Measurements from ENCODE around the gene MAGI2. TPM values are rescaled to one million over a fixed set of nuclear protein-coding genes. Genes with fewer than 3 reads are reported as not detected.

Gene MAGI2
- total and polyA plus RNA-seq, 4 donors = 0.37 to 4.1 (median 1.4) TPM

DNA sequence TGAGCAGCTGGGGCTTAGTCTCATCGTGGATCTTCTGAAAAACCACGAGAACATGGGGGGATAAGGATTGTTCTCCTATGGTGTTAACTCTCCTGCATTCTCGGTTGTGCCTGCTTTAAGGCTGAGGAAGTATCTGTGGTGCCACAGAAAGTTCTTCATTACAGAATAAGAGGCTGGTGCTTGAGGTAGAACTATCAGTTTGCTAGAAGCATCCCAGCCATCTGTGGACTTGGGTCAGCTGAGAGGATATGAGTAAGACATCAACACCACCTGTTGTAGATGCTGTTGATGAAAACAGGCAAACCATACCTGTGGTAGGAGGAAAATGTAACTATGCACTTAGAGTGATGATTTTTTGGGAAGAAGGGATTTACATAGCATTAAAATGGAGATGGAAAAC is 1238.3 kb downstream of the MAGI2 start (continued):
- TF ChIP-seq, protein P1, sequence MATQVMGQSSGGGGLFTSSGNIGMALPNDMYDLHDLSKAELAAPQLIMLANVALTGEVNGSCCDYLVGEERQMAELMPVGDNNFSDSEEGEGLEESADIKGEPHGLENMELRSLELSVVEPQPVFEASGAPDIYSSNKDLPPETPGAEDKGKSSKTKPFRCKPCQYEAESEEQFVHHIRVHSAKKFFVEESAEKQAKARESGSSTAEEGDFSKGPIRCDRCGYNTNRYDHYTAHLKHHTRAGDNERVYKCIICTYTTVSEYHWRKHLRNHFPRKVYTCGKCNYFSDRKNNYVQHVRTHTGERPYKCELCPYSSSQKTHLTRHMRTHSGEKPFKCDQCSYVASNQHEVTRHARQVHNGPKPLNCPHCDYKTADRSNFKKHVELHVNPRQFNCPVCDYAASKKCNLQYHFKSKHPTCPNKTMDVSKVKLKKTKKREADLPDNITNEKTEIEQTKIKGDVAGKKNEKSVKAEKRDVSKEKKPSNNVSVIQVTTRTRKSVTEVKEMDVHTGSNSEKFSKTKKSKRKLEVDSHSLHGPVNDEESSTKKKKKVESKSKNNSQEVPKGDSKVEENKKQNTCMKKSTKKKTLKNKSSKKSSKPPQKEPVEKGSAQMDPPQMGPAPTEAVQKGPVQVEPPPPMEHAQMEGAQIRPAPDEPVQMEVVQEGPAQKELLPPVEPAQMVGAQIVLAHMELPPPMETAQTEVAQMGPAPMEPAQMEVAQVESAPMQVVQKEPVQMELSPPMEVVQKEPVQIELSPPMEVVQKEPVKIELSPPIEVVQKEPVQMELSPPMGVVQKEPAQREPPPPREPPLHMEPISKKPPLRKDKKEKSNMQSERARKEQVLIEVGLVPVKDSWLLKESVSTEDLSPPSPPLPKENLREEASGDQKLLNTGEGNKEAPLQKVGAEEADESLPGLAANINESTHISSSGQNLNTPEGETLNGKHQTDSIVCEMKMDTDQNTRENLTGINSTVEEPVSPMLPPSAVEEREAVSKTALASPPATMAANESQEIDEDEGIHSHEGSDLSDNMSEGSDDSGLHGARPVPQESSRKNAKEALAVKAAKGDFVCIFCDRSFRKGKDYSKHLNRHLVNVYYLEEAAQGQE (IDR thresholded peaks at IDR 0.05) = no peak
- TF ChIP-seq, protein P2, sequence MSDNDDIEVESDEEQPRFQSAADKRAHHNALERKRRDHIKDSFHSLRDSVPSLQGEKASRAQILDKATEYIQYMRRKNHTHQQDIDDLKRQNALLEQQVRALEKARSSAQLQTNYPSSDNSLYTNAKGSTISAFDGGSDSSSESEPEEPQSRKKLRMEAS (IDR thresholded peaks at IDR 0.05) = no peak

DNA sequence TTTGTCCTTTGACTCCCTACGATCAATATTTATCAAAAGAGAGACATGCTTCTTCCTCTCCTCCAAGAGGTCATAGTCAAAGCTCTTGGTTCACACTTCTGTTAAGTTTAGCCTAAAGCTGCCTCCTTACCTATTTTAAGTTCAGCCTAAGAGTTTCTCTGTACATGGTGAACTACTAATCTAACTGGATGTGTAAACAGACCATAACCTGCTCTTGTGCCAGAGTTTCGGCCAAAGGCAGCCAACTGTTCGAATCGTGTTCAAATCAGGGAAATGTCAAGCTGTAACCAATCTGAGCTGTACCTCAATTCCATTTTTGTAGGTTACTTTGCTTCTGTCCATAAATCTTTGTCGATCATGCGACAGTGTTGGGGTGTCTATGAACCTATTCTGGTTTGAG is 1240.1 kb downstream of the MAGI2 start:
- no peaks in the 10 kb centered on the region for H3K4me1 ChIP-seq (ENCODE audit: control insufficient read depth in 4 of 4, insufficient read depth in 4 of 4, low read length in 3 of 4)
- H3K9me3 ChIP-seq (ENCODE audit: control insufficient read depth in 4 of 4, low read length in 3 of 4) = no peaks in the 10 kb centered on the region
- H3K4me3 ChIP-seq (ENCODE audit: low read depth in 1 of 3, low read length in 3 of 3) = no peak overlapping the region
- no peak for TF ChIP-seq RXRA (IDR thresholded peaks at IDR 0.05)
- TF ChIP-seq, protein P3, sequence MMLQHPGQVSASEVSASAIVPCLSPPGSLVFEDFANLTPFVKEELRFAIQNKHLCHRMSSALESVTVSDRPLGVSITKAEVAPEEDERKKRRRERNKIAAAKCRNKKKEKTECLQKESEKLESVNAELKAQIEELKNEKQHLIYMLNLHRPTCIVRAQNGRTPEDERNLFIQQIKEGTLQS (IDR thresholded peaks at IDR 0.05) = no peak
- no peak for TF ChIP-seq JUND (IDR thresholded peaks at IDR 0.05)
- no peak for TF ChIP-seq FOXA1 (IDR thresholded peaks at IDR 0.05)
- no peak for TF ChIP-seq YY1 (IDR thresholded peaks at IDR 0.05)
- TF ChIP-seq SP1 (IDR thresholded peaks at IDR 0.05) = no peak
- TF ChIP-seq EGR1 (IDR thresholded peaks at IDR 0.05; ENCODE audit: low read depth in 2 of 2) = no peak
- TF ChIP-seq HNF4G (IDR thresholded peaks at IDR 0.05) = no peak
- no peak for TF ChIP-seq RAD21 (IDR thresholded peaks at IDR 0.05)
- no peak for TF ChIP-seq NR2F2 (IDR thresholded peaks at IDR 0.05)
- TF ChIP-seq, protein P4, sequence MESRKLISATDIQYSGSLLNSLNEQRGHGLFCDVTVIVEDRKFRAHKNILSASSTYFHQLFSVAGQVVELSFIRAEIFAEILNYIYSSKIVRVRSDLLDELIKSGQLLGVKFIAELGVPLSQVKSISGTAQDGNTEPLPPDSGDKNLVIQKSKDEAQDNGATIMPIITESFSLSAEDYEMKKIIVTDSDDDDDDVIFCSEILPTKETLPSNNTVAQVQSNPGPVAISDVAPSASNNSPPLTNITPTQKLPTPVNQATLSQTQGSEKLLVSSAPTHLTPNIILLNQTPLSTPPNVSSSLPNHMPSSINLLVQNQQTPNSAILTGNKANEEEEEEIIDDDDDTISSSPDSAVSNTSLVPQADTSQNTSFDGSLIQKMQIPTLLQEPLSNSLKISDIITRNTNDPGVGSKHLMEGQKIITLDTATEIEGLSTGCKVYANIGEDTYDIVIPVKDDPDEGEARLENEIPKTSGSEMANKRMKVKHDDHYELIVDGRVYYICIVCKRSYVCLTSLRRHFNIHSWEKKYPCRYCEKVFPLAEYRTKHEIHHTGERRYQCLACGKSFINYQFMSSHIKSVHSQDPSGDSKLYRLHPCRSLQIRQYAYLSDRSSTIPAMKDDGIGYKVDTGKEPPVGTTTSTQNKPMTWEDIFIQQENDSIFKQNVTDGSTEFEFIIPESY (IDR thresholded peaks at IDR 0.05) = no peak
- TF ChIP-seq, protein P2 (IDR thresholded peaks at IDR 0.05) = no peak
- TF ChIP-seq FOXA2 (IDR thresholded peaks at IDR 0.05) = no peak
- TF ChIP-seq HNF4A (conservative IDR thresholded peaks at IDR 0.05) = no peak
- no peak for TF ChIP-seq GABPA (IDR thresholded peaks at IDR 0.05 in 1 of 2, conservative IDR thresholded peaks at IDR 0.05 in 1 of 2)
- no peak for TF ChIP-seq TAF1 (conservative IDR thresholded peaks at IDR 0.05)
- TF ChIP-seq, protein P5, sequence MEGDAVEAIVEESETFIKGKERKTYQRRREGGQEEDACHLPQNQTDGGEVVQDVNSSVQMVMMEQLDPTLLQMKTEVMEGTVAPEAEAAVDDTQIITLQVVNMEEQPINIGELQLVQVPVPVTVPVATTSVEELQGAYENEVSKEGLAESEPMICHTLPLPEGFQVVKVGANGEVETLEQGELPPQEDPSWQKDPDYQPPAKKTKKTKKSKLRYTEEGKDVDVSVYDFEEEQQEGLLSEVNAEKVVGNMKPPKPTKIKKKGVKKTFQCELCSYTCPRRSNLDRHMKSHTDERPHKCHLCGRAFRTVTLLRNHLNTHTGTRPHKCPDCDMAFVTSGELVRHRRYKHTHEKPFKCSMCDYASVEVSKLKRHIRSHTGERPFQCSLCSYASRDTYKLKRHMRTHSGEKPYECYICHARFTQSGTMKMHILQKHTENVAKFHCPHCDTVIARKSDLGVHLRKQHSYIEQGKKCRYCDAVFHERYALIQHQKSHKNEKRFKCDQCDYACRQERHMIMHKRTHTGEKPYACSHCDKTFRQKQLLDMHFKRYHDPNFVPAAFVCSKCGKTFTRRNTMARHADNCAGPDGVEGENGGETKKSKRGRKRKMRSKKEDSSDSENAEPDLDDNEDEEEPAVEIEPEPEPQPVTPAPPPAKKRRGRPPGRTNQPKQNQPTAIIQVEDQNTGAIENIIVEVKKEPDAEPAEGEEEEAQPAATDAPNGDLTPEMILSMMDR (IDR thresholded peaks at IDR 0.05; ENCODE audit: low read depth, low read length, missing input control) = no peak
- TF ChIP-seq, protein P1 (IDR thresholded peaks at IDR 0.05) = no peak
- H3K36me3 ChIP-seq (ENCODE audit: control insufficient read depth in 4 of 4, insufficient read depth in 3 of 4, low read depth in 1 of 4, low read length in 3 of 4) = no peaks in the 10 kb centered on the region
- DNase-seq (ENCODE audit: low spot score) = no peak
- no peak overlapping the region for H3K27ac ChIP-seq (ENCODE audit: low read depth in 1 of 2, low read length in 2 of 2)
- WGBS = 85% methylated on average over 6 of the region's 6 CpGs
- no peak overlapping the region for H3K9ac ChIP-seq (ENCODE audit: low read depth in 1 of 2, low read length in 2 of 2)
- H3K27me3 ChIP-seq (ENCODE audit: control insufficient read depth in 4 of 4, insufficient read depth in 4 of 4, low read length in 3 of 4) = no peaks in the 10 kb centered on the region

All from liver (tissue), 9 donors.